K562 (cell line): ENCODE measurements around the gene RNF168. TPM values are rescaled to one million over a fixed set of nuclear protein-coding genes. Genes with fewer than 3 reads are reported as not detected.
"Not testable (repeated sequence)": the region's sequence is repeated elsewhere in the genome, so short reads cannot be mapped to it uniquely, and the experiment has no call there.

Experiments used
- ATAC-seq: fragments of 200-7000 bp; cut with Tn5 transposase; 3 replicates; pipeline ENCODE4 v1.9.1; 2020; ENCODE audit warnings: moderate library complexity
- BruUV-seq: library from RNA; stranded (reverse); fragments of 400-500 nt; replicated peaks from 2 replicates; lab custom pipeline; 2021; lab: Mats Ljungman, UMichigan
- CTCF ChIA-PET: fragments of 300-600 bp; formaldehyde crosslinking; extraction: SDS; loops from one replicate; lab custom pipeline; 2021; ENCODE audit warnings: low intra/inter-chr PET ratio; lab: Yijun Ruan, JAX
- POLR2A ChIA-PET: fragments of 300-600, 350-650 bp; sonication (Branson Sonifier 250); formaldehyde crosslinking; extraction: SDS; loops from one replicate; lab custom pipeline; 2021; ENCODE audit warnings: antibody characterized with exemption, inconsistent platforms; lab: Yijun Ruan, JAX
- DNase-seq, 4 experiments: peaks; one replicate each; pipeline versions ENCODE4 v3.0.0 to v3.0.0-alpha.2; 2011 to 2018; ENCODE audit warnings: low spot score in 3 of 4, mixed read lengths in 3 of 4; ENCODE audit errors: extremely low read depth in 1 of 4
- FAIRE-seq: peaks from 2 replicates; lab custom pipeline; 2011; peaks lifted over from hg19 to GRCh38; lab: Jason Lieb, UNC
- H2AFZ ChIP-seq: 2 replicates; pipeline ENCODE4 v1.6.0; 2011; ENCODE audit warnings: low read depth, low read length, control low read depth, inconsistent platforms
- H3K27ac ChIP-seq: fragments of 200-600 bp; 3 replicates; pipeline ENCODE4 v1.8.0; 2011; ENCODE audit warnings: low read depth, mild to moderate bottlenecking, control low read depth, inconsistent platforms, low read length, moderate library complexity, mixed read lengths; ENCODE audit errors: extremely low read depth
- H3K27me3 ChIP-seq, 2 experiments: fragments of 300-600 bp in 1 of 2; 2 replicates in 1 of 2; 3 replicates in 1 of 2; pipeline versions ENCODE4 v1.6.0 to v1.8.0; 2011; ENCODE audit warnings: inconsistent platforms in 2 of 2, low read length in 2 of 2, mild to moderate bottlenecking in 1 of 2, mixed read lengths in 1 of 2, moderate library complexity in 1 of 2; ENCODE audit not compliant: control insufficient read depth in 2 of 2, insufficient read depth in 2 of 2
- H3K36me3 ChIP-seq: fragments of 300-600 bp; 3 replicates; pipeline ENCODE4 v1.8.0; 2011; ENCODE audit warnings: mild to moderate bottlenecking, low read length, inconsistent platforms; ENCODE audit not compliant: control insufficient read depth, insufficient read depth
- H3K4me1 ChIP-seq, 2 experiments: fragments of 200-600 bp in 1 of 2; replicated peaks in 1 of 2; 2 replicates in 1 of 2; 3 replicates in 1 of 2; pipeline versions ENCODE4 v1.5.1 to v1.8.0; 2011; ENCODE audit warnings: inconsistent platforms in 2 of 2, low read length in 2 of 2, mild to moderate bottlenecking in 1 of 2, mixed read lengths in 1 of 2, moderate library complexity in 1 of 2; ENCODE audit not compliant: control insufficient read depth in 2 of 2, insufficient read depth in 2 of 2
- H3K4me2 ChIP-seq: 2 replicates; pipeline ENCODE4 v1.6.1; 2011; ENCODE audit warnings: low read length, control low read depth, inconsistent platforms, mixed read lengths; ENCODE audit not compliant: insufficient read depth
- H3K4me3 ChIP-seq: fragments of 200-600 bp; sonication (generic), shearing (Covaris generic); 2 replicates; pipeline ENCODE4 v1.5.1; 2016; ENCODE audit warnings: control low read depth, inconsistent platforms
- H3K79me2 ChIP-seq: fragments of 200-600 bp; 3 replicates; pipeline ENCODE4 v1.8.0; 2011; ENCODE audit warnings: low read length, inconsistent platforms; ENCODE audit not compliant: control insufficient read depth, insufficient read depth
- H3K9ac ChIP-seq, 2 experiments: 2 replicates each; pipeline versions ENCODE4 v1.6.0 to v1.6.1; 2011; ENCODE audit warnings: low read depth in 2 of 2, low read length in 2 of 2, control low read depth in 1 of 2, inconsistent platforms in 1 of 2, mild to moderate bottlenecking in 1 of 2, mixed read lengths in 1 of 2; ENCODE audit not compliant: insufficient read depth in 1 of 2
- H3K9me1 ChIP-seq: one replicate; pipeline ENCODE4 v1.6.0; 2011; ENCODE audit warnings: inconsistent platforms, mild to moderate bottlenecking, low read length, moderate library complexity; ENCODE audit not compliant: control insufficient read depth, insufficient read depth
- H3K9me3 ChIP-seq: replicated peaks from 2 replicates; pipeline ENCODE4 v1.5.1; 2011; ENCODE audit warnings: low read depth, low read length, inconsistent platforms; ENCODE audit not compliant: control insufficient read depth, insufficient read depth
- H4K20me1 ChIP-seq: replicated peaks from 2 replicates; pipeline ENCODE4 v1.6.1; 2011; ENCODE audit warnings: low read length, inconsistent platforms, mixed read lengths; ENCODE audit not compliant: control insufficient read depth, insufficient read depth
- ARID2 ChIP-seq: fragments of 450-650 bp; IDR thresholded peaks from 2 replicates; pipeline ENCODE4 v1.6.1; 2017; ENCODE audit warnings: antibody characterized with exemption, mild to moderate bottlenecking
- CC2D1A ChIP-seq: fragments of 450-650 bp; IDR thresholded peaks from 2 replicates; pipeline ENCODE4 v1.6.1; 2017; ENCODE audit warnings: mild to moderate bottlenecking
- CTCF ChIP-seq, 3 experiments: IDR thresholded peaks in 2 of 3; conservative IDR thresholded peaks in 1 of 3; 2 replicates each; pipeline ENCODE4 v1.5.1; 2011 to 2012; ENCODE audit warnings: low read length in 3 of 3, mild to moderate bottlenecking in 3 of 3, control low read depth in 2 of 3, improper control_type of control experiment in 1 of 3, inconsistent platforms in 1 of 3, low read depth in 1 of 3, mixed read lengths in 1 of 3, moderate library complexity in 1 of 3; ENCODE audit not compliant: insufficient read depth in 2 of 3
- CTCFL ChIP-seq: IDR thresholded peaks from 2 replicates; pipeline ENCODE4 v1.6.1; 2011; ENCODE audit warnings: borderline replicate concordance, low read depth, mild to moderate bottlenecking, moderate library complexity, low read length; ENCODE audit not compliant: insufficient read depth, poor library complexity, severe bottlenecking
- EP300 ChIP-seq: IDR thresholded peaks from 2 replicates; pipeline ENCODE4 v1.6.1; 2012; ENCODE audit warnings: low read length, improper control_type of control experiment
- NR2C1 ChIP-seq, 2 experiments: fragments of 450-650 bp; IDR thresholded peaks; 2 replicates each; pipeline ENCODE4 v1.6.1; 2017; ENCODE audit warnings: mild to moderate bottlenecking in 2 of 2, antibody characterized with exemption in 1 of 2, inconsistent platforms in 1 of 2, missing compliant biosample characterization in 1 of 2, missing genetic modification characterization in 1 of 2
- REST ChIP-seq, 2 experiments: fragments of 450-650 bp; formaldehyde crosslinking in 1 of 2; IDR thresholded peaks; 2 replicates each; pipeline versions ENCODE4 v1.4.0 to v1.6.1; 2014 to 2020; ENCODE audit warnings: mild to moderate bottlenecking in 2 of 2, borderline replicate concordance in 1 of 2, low read depth in 1 of 2
- ZNF384 ChIP-seq: IDR thresholded peaks from 2 replicates; pipeline ENCODE4 v1.6.1; 2012; ENCODE audit warnings: low read depth, low read length, improper control_type of control experiment
- WGBS: fragments of 100-300 bp; shearing (Covaris generic); methylation state at CpG from one replicate; pipeline ENCODE4 v1.1.6; 2016; ENCODE audit warnings: low coverage, mixed read lengths; ENCODE audit not compliant: insufficient coverage; ENCODE audit errors: missing lambda C conversion rate; 5-methylcytosine and 5-hydroxymethylcytosine counted together
- in situ Hi-C: fragments of 300-500 bp; cut with MboI; formaldehyde crosslinking; loops from 4 replicates; pipeline ENCODE4 v1.15.0; 2018; ENCODE audit warnings: inconsistent platforms, mixed read lengths
- intact Hi-C: fragments of 100-400 bp; cut with micrococcal nuclease; formaldehyde crosslinking; loops from 2 replicates; pipeline ENCODE4 v1.14.2; 2022
- polyA plus RNA-seq, 8 experiments: library from polyadenylated mRNA; depleted of rRNA in 4 of 8; stranded (reverse) in 5 of 8; unstranded in 3 of 8; fragments of >200 nt; fragmentation: Nextera tagmentation in 2 of 8; fragmentation: Illumina TruSeq in 1 of 8; extraction: Ambion mirVana in 2 of 8; extraction: Trizol in 1 of 8; gene quantifications; 2 replicates each; pipeline versions ENCODE4 v1.2.1 to v1.2.3, GENCODE V29; 2011 to 2014; ENCODE audit warnings: inconsistent platforms in 1 of 8, missing spikeins in 1 of 8
- total RNA-seq, 7 experiments: library from RNA; depleted of rRNA in 6 of 7; stranded (reverse); fragments of >200 nt in 6 of 7; fragmentation: Illumina TruSeq in 2 of 7; extraction: Trizol in 2 of 7; gene quantifications; 2 replicates each; pipeline versions ENCODE4 v1.2.1 to v1.2.3, GENCODE V29; 2011 to 2021; ENCODE audit warnings: low replicate concordance in 1 of 7

RNF168 gene
- total and polyA plus RNA-seq, 9 of the 15 experiments (the other 6 are each of a cell fraction or from before 2014, with no cell fraction given): 6.0 to 32.1 (median 16.6) TPM

DNA sequence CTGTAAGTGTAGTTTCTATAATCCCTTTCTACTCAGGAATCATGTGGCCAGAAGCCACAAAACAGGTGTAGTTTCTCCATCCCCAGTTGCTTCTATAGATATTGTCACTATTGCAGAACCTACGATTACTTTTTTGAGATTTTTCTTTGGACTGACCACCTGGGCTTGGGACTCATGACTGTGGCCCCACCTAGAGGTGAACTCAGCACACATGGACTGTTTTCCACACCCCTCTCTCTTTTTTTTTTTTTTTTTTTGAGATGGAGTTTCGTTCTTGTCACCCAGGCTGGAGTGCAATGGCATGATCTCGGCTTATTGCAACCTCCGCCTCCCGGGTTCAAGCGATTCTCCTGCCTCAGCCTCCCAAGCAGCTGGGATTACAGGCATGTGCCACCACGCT is 58.2 kb downstream of the RNF168 start:
- ATAC-seq: peak; percentile 91
- peak; percentile 34 to 68 (median 58) for DNase-seq
- in situ Hi-C loops; H3K4me1 ChIP-seq; H3K36me3 ChIP-seq; H3K9ac ChIP-seq; H3K4me3 ChIP-seq; H3K79me2 ChIP-seq; H2AFZ ChIP-seq; H3K4me2 ChIP-seq; H3K27me3 ChIP-seq; FAIRE-seq; H4K20me1 ChIP-seq; POLR2A ChIA-PET; H3K27ac ChIP-seq; H3K9me1 ChIP-seq; H3K9me3 ChIP-seq; BruUV-seq; TF ChIP-seq REST (CRISPR knock-in tag; IDR thresholded peaks at IDR 0.05; ENCODE audit: low read depth); NR2C1 (tag; IDR thresholded peaks at IDR 0.05): not testable (repeated sequence)
- intact Hi-C loops: loop anchor here (1.0 to 5.0 kb wide), 3 partner anchors 73 to 192 kb away; partner anchors contain the start of gene DYNLT2B
- WGBS: 48% methylated on average over 2 of the region's 7 CpGs
- CTCF ChIA-PET: interaction anchor here (0.9 to 2.5 kb wide), 2 partner anchors 192 to 196 kb away, joined by 8 to 10 read pairs; no protein-coding TSS in a partner anchor
- TF ChIP-seq ZNF384 (peak; percentile 95), CTCFL (peak; percentile 7), REST (IDR thresholded peaks at IDR 0.05; ENCODE audit: borderline replicate concordance) (peak; percentile 46; the same call in 1 of the 2 replicates), ARID2 (0 out of 2 replicates have a peak, but pooled peaks have one; percentile 9), EP300 (peak; percentile 5; the same call in 1 of the 2 replicates), CTCF (IDR thresholded peaks at IDR 0.05 in 2 of 3, conservative IDR thresholded peaks at IDR 0.05 in 1 of 3; ENCODE audit: insufficient read depth in 2 of 3, low read depth in 1 of 3, low read length in 3 of 3) (peak; percentile 53 to 57 (median 55); a peak in 5 of 6 replicates), CC2D1A (0 out of 2 replicates have a peak, but pooled peaks have one; percentile 31), NR2C1 (IDR thresholded peaks at IDR 0.05) (0 out of 2 replicates have a peak, but pooled peaks have one; percentile 23)
